ENCODE data around the gene FRY. TPM values are rescaled to one million over a fixed set of nuclear protein-coding genes. Genes with fewer than 3 reads are reported as not detected.

Gene FRY
- total and polyA plus RNA-seq, 10 of the 15 experiments (the other 5 are each of a cell fraction or from before 2014, with no cell fraction given): 0.18 to 1.4 (median 0.30) TPM

DNA sequence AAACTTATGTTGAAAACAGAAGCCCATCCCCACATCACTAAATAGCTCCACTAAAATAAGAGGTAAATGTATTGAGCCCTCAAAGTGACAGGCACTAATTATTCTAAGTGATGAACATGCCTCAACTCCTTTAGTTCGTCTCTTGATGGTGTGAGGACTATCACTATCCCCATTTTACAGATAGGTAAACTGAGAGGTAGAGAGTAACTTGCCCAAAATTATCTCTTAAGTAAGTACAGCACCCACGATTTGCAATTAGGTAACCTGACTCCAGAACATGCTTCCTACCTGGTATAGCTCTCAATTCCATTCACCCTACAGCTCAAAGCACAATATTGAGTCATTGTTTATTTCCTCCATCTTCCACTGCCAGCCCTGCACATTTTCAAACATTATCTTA, 270.9 kb downstream of the FRY start:
- POLR2A ChIA-PET: no interaction called here
- TF ChIP-seq, protein P1, sequence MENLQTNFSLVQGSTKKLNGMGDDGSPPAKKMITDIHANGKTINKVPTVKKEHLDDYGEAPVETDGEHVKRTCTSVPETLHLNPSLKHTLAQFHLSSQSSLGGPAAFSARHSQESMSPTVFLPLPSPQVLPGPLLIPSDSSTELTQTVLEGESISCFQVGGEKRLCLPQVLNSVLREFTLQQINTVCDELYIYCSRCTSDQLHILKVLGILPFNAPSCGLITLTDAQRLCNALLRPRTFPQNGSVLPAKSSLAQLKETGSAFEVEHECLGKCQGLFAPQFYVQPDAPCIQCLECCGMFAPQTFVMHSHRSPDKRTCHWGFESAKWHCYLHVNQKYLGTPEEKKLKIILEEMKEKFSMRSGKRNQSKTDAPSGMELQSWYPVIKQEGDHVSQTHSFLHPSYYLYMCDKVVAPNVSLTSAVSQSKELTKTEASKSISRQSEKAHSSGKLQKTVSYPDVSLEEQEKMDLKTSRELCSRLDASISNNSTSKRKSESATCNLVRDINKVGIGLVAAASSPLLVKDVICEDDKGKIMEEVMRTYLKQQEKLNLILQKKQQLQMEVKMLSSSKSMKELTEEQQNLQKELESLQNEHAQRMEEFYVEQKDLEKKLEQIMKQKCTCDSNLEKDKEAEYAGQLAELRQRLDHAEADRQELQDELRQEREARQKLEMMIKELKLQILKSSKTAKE (IDR thresholded peaks at IDR 0.05; ENCODE audit: low read depth, poor library complexity, severe bottlenecking): no peak
- no peak for TF ChIP-seq TBL1XR1 (IDR thresholded peaks at IDR 0.05; ENCODE audit: low read depth, low read length)
- no peak for TF ChIP-seq KDM1A (IDR thresholded peaks at IDR 0.05; ENCODE audit: borderline replicate concordance)
- no peak for TF ChIP-seq SRF (IDR thresholded peaks at IDR 0.05; ENCODE audit: low read depth in 2 of 2, low read length in 2 of 2)
- no peak for TF ChIP-seq BACH1 (IDR thresholded peaks at IDR 0.05; ENCODE audit: borderline replicate concordance)
- TF ChIP-seq ZNF622 (IDR thresholded peaks at IDR 0.05): no peak
- TF ChIP-seq HDAC6 (IDR thresholded peaks at IDR 0.05; ENCODE audit: unreplicated experiment): no peak
- TF ChIP-seq, protein P2, sequence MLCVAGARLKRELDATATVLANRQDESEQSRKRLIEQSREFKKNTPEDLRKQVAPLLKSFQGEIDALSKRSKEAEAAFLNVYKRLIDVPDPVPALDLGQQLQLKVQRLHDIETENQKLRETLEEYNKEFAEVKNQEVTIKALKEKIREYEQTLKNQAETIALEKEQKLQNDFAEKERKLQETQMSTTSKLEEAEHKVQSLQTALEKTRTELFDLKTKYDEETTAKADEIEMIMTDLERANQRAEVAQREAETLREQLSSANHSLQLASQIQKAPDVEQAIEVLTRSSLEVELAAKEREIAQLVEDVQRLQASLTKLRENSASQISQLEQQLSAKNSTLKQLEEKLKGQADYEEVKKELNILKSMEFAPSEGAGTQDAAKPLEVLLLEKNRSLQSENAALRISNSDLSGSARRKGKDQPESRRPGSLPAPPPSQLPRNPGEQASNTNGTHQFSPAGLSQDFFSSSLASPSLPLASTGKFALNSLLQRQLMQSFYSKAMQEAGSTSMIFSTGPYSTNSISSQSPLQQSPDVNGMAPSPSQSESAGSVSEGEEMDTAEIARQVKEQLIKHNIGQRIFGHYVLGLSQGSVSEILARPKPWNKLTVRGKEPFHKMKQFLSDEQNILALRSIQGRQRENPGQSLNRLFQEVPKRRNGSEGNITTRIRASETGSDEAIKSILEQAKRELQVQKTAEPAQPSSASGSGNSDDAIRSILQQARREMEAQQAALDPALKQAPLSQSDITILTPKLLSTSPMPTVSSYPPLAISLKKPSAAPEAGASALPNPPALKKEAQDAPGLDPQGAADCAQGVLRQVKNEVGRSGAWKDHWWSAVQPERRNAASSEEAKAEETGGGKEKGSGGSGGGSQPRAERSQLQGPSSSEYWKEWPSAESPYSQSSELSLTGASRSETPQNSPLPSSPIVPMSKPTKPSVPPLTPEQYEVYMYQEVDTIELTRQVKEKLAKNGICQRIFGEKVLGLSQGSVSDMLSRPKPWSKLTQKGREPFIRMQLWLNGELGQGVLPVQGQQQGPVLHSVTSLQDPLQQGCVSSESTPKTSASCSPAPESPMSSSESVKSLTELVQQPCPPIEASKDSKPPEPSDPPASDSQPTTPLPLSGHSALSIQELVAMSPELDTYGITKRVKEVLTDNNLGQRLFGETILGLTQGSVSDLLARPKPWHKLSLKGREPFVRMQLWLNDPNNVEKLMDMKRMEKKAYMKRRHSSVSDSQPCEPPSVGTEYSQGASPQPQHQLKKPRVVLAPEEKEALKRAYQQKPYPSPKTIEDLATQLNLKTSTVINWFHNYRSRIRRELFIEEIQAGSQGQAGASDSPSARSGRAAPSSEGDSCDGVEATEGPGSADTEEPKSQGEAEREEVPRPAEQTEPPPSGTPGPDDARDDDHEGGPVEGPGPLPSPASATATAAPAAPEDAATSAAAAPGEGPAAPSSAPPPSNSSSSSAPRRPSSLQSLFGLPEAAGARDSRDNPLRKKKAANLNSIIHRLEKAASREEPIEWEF (IDR thresholded peaks at IDR 0.05; ENCODE audit: insufficient replicate concordance, low read depth, low read length): no peak
- no peak for TF ChIP-seq TCF7 (IDR thresholded peaks at IDR 0.05; ENCODE audit: borderline replicate concordance)
- TF ChIP-seq, protein P3, sequence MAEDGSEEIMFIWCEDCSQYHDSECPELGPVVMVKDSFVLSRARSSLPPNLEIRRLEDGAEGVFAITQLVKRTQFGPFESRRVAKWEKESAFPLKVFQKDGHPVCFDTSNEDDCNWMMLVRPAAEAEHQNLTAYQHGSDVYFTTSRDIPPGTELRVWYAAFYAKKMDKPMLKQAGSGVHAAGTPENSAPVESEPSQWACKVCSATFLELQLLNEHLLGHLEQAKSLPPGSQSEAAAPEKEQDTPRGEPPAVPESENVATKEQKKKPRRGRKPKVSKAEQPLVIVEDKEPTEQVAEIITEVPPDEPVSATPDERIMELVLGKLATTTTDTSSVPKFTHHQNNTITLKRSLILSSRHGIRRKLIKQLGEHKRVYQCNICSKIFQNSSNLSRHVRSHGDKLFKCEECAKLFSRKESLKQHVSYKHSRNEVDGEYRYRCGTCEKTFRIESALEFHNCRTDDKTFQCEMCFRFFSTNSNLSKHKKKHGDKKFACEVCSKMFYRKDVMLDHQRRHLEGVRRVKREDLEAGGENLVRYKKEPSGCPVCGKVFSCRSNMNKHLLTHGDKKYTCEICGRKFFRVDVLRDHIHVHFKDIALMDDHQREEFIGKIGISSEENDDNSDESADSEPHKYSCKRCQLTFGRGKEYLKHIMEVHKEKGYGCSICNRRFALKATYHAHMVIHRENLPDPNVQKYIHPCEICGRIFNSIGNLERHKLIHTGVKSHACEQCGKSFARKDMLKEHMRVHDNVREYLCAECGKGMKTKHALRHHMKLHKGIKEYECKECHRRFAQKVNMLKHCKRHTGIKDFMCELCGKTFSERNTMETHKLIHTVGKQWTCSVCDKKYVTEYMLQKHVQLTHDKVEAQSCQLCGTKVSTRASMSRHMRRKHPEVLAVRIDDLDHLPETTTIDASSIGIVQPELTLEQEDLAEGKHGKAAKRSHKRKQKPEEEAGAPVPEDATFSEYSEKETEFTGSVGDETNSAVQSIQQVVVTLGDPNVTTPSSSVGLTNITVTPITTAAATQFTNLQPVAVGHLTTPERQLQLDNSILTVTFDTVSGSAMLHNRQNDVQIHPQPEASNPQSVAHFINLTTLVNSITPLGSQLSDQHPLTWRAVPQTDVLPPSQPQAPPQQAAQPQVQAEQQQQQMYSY (CRISPR knock-in tag; IDR thresholded peaks at IDR 0.05): no peak
- TF ChIP-seq ZNF384 (IDR thresholded peaks at IDR 0.05; ENCODE audit: borderline replicate concordance, low read depth, low read length): no peak
- no peak for TF ChIP-seq BMI1 (IDR thresholded peaks at IDR 0.05; ENCODE audit: borderline replicate concordance)
- TF ChIP-seq TCF12 (IDR thresholded peaks at IDR 0.05; ENCODE audit: low read depth, low read length): no peak

More for the DNA sequence above, 270.9 kb downstream of the FRY start:
- in situ Hi-C loops (cut with MboI) (no loop called here), intact Hi-C loops (cut with micrococcal nuclease; ENCODE audit: unreplicated experiment) (no loop called here)
- SMC1A ChIA-PET (ENCODE audit: uncharacterized antibody, unreplicated experiment): no interaction called here
- RAD21 ChIA-PET (ENCODE audit: unreplicated experiment): no interaction called here
- DNase-seq (ENCODE audit: low read depth, low spot score): no peak
- no TSS peak for BruUV-seq (replicated peaks)
- Histone ChIP-seq H3K27ac (ENCODE audit: control insufficient read depth, insufficient read depth) (no peak overlapping the region), H3K79me2 (ENCODE audit: control insufficient read depth, insufficient read depth, low read length) (no peaks in the 10 kb centered on the region), H3K9ac (ENCODE audit: control insufficient read depth, insufficient read depth, low read length) (no peak overlapping the region), H3K9me3 (replicated peaks; ENCODE audit: control insufficient read depth, insufficient read depth, low read length) (no peaks in the 10 kb centered on the region), H4K20me1 (ENCODE audit: control insufficient read depth, insufficient read depth) (no peaks in the 10 kb centered on the region), H2AFZ (ENCODE audit: control insufficient read depth, low read depth, low read length) (no peak overlapping the region), H3K36me3 (ENCODE audit: control insufficient read depth in 2 of 2, insufficient read depth in 2 of 2, low read length in 1 of 2) (no peaks in the 10 kb centered on the region), H3K4me3 (no peak overlapping the region), H3K27me3 (replicated peaks in 1 of 2; ENCODE audit: control insufficient read depth in 2 of 2, insufficient read depth in 2 of 2, low read length in 1 of 2) (peaks cover 5 to 16% of the 10 kb centered on the region in 2 experiments; a peak in 3 of 4 replicates), H3K4me2 (ENCODE audit: control insufficient read depth, insufficient read depth) (no peak overlapping the region), H3K4me1 (ENCODE audit: control insufficient read depth, insufficient read depth, low read length) (no peaks in the 10 kb centered on the region)
- WGBS (ENCODE audit: insufficient coverage, insufficient replicate concordance, low lambda C conversion rate, missing lambda C conversion rate): 0% methylated on average over 2 of the region's 2 CpGs
- no peak for FAIRE-seq
- CTCF ChIA-PET: interaction anchor here (1.4 to 1.5 kb wide), 2 partner anchors 14 to 392 kb away, joined by 4 to 6 read pairs; no protein-coding TSS in a partner anchor
- ATAC-seq: no peak
